HepG2 (cell line): ENCODE results near the gene TMCO4. TPM values are rescaled to one million over a fixed set of nuclear protein-coding genes. Genes with fewer than 3 reads are reported as not detected.

Experiments
- ATAC-seq: fragments of 200-7000 bp; cut with Tn5 transposase; 3 replicates; pipeline ENCODE4 v1.9.1; 2020; ENCODE audit warnings: mild to moderate bottlenecking, moderate library complexity
- BruUV-seq: library from RNA; stranded (reverse); fragments of 400-500 nt; replicated peaks from 2 replicates; lab custom pipeline; 2021; lab: Mats Ljungman, UMichigan
- CTCF ChIA-PET: fragments of 300-600 bp; formaldehyde crosslinking; extraction: SDS; loops from one replicate; lab custom pipeline; 2021; ENCODE audit warnings: low total read pairs, inconsistent platforms, low intra/inter-chr PET ratio; lab: Yijun Ruan, JAX
- POLR2A ChIA-PET: fragments of 350-600 bp; sonication (Branson Sonifier 250); formaldehyde crosslinking; loops from one replicate; lab custom pipeline; 2020; ENCODE audit warnings: antibody characterized with exemption, inconsistent platforms; lab: Yijun Ruan, JAX
- DNase-seq: peaks from one replicate; pipeline ENCODE4 v3.0.0-alpha.2; 2015; ENCODE audit warnings: low spot score
- FAIRE-seq: peaks from 3 replicates; lab custom pipeline; 2011; peaks lifted over from hg19 to GRCh38; lab: Jason Lieb, UNC
- H2AFZ ChIP-seq: one replicate; pipeline ENCODE4 v1.6.1; 2011; ENCODE audit warnings: low read length, inconsistent platforms
- H3K27ac ChIP-seq: fragments of 300-600 bp; 3 replicates; pipeline ENCODE4 v1.8.0; 2011; ENCODE audit warnings: mixed run types, mild to moderate bottlenecking, mixed read lengths, low read length, inconsistent platforms; ENCODE audit not compliant: insufficient read depth; ENCODE audit errors: extremely low read length
- H3K27me3 ChIP-seq, 2 experiments: fragments of 200-600 bp in 1 of 2; 2 replicates in 1 of 2; 3 replicates in 1 of 2; pipeline versions ENCODE4 v1.6.0 to v1.8.0; 2011; ENCODE audit warnings: low read length in 2 of 2, mild to moderate bottlenecking in 2 of 2, moderate library complexity in 2 of 2, inconsistent platforms in 1 of 2; ENCODE audit not compliant: insufficient read depth in 2 of 2, control insufficient read depth in 1 of 2
- H3K36me3 ChIP-seq, 2 experiments: fragments of 200-600 bp in 1 of 2; replicated peaks in 1 of 2; 2 replicates in 1 of 2; 3 replicates in 1 of 2; pipeline versions ENCODE4 v1.5.1 to v1.8.0; 2011; ENCODE audit warnings: low read length in 2 of 2, inconsistent platforms in 1 of 2; ENCODE audit not compliant: insufficient read depth in 2 of 2, control insufficient read depth in 1 of 2
- H3K4me1 ChIP-seq: 2 replicates; pipeline ENCODE4 v1.5.1; 2012; ENCODE audit warnings: low read length, inconsistent platforms; ENCODE audit not compliant: insufficient read depth
- H3K4me2 ChIP-seq: 2 replicates; pipeline ENCODE4 v1.6.0; 2011; ENCODE audit warnings: low read depth, low read length, inconsistent platforms
- H3K4me3 ChIP-seq, 3 experiments: fragments of 200-600 bp in 1 of 3; sonication (generic), shearing (Covaris generic) in 1 of 3; replicated peaks in 1 of 3; 2 replicates each; pipeline ENCODE4 v1.5.1; 2011 to 2016; ENCODE audit warnings: low read length in 3 of 3, inconsistent platforms in 2 of 3, low read depth in 2 of 3, mild to moderate bottlenecking in 2 of 3, control low read depth in 1 of 3, mixed read lengths in 1 of 3; ENCODE audit not compliant: insufficient read depth in 1 of 3
- H3K79me2 ChIP-seq: one replicate; pipeline ENCODE4 v1.6.1; 2011; ENCODE audit warnings: low read length, inconsistent platforms; ENCODE audit not compliant: insufficient read depth
- H3K9ac ChIP-seq: 2 replicates; pipeline ENCODE4 v1.6.0; 2011; ENCODE audit warnings: mild to moderate bottlenecking, low read depth, low read length, inconsistent platforms; ENCODE audit not compliant: insufficient read depth
- H3K9me3 ChIP-seq: 2 replicates; pipeline ENCODE4 v1.5.1; 2012; ENCODE audit warnings: mild to moderate bottlenecking, low read length
- H4K20me1 ChIP-seq: 2 replicates; pipeline ENCODE4 v1.6.0; 2011; ENCODE audit warnings: inconsistent platforms, mild to moderate bottlenecking, low read length, moderate library complexity; ENCODE audit not compliant: insufficient read depth
- ATF7-NPFF ChIP-seq: sonication (generic); formaldehyde crosslinking; IDR thresholded peaks from 2 replicates; pipeline ENCODE4 v1.8.1; 2023; ENCODE audit warnings: mild to moderate bottlenecking, low read depth, missing genetic modification reagents, moderate library complexity
- FOXP4 ChIP-seq: sonication (generic); formaldehyde crosslinking; IDR thresholded peaks from 2 replicates; pipeline ENCODE4 v1.4.0; 2020; ENCODE audit warnings: missing genetic modification reagents
- GATAD1 ChIP-seq: IDR thresholded peaks from 2 replicates; pipeline ENCODE4 v1.6.1; 2016; ENCODE audit warnings: missing genetic modification reagents, missing compliant biosample characterization
- HBP1 ChIP-seq: IDR thresholded peaks from 2 replicates; pipeline ENCODE4 v1.6.1; 2016; ENCODE audit warnings: low read depth, control low read depth
- HCFC1 ChIP-seq: fragments of 150-350 bp; IDR thresholded peaks from 2 replicates; pipeline ENCODE4 v1.6.1; 2014; ENCODE audit warnings: low read depth, low read length
- HMG20B ChIP-seq: conservative IDR thresholded peaks from 2 replicates; pipeline ENCODE4 v1.6.1; 2016; ENCODE audit warnings: missing genetic modification reagents, missing compliant biosample characterization
- MYC ChIP-seq: sonication (generic); formaldehyde crosslinking; IDR thresholded peaks from 2 replicates; pipeline ENCODE4 v1.9.0; 2021; ENCODE audit warnings: missing genetic modification reagents, borderline replicate concordance
- NFKB2 ChIP-seq: sonication (generic); formaldehyde crosslinking; IDR thresholded peaks from 2 replicates; pipeline ENCODE4 v1.4.0; 2020; ENCODE audit warnings: missing genetic modification reagents, borderline replicate concordance
- REXO4 ChIP-seq: sonication (generic); formaldehyde crosslinking; IDR thresholded peaks from 2 replicates; pipeline ENCODE4 v1.8.0; 2022; ENCODE audit warnings: missing genetic modification reagents, mild to moderate bottlenecking, borderline replicate concordance
- SMAD9 ChIP-seq: sonication (generic); formaldehyde crosslinking; IDR thresholded peaks from 2 replicates; pipeline ENCODE4 v1.5.1; 2020; ENCODE audit warnings: mild to moderate bottlenecking, missing genetic modification reagents
- TAF15 ChIP-seq: fragments of 200-400 bp; formaldehyde crosslinking; IDR thresholded peaks from one replicate; pipeline ENCODE4 v1.6.1; 2018; ENCODE audit warnings: mild to moderate bottlenecking, low read depth, low read length; ENCODE audit not compliant: poor library complexity, severe bottlenecking
- TGIF2 ChIP-seq: IDR thresholded peaks from 2 replicates; pipeline ENCODE4 v1.6.1; 2016; ENCODE audit warnings: control low read depth, missing compliant biosample characterization
- THAP7 ChIP-seq: sonication (generic); formaldehyde crosslinking; IDR thresholded peaks from 2 replicates; pipeline ENCODE4 v1.8.1; 2023; ENCODE audit warnings: mild to moderate bottlenecking, missing genetic modification reagents
- ZNF510 ChIP-seq: sonication (generic); formaldehyde crosslinking; IDR thresholded peaks from 2 replicates; pipeline ENCODE4 v1.4.0; 2020; ENCODE audit warnings: low read depth, mild to moderate bottlenecking, missing genetic modification reagents
- ZNF576 ChIP-seq: sonication (generic); formaldehyde crosslinking; IDR thresholded peaks from 2 replicates; pipeline ENCODE4 v1.4.0; 2020; ENCODE audit warnings: mild to moderate bottlenecking, missing genetic modification reagents
- ZNF816 ChIP-seq: sonication (generic); formaldehyde crosslinking; IDR thresholded peaks from 2 replicates; pipeline ENCODE4 v1.8.0; 2022; ENCODE audit warnings: missing genetic modification reagents, mild to moderate bottlenecking, borderline replicate concordance
- WGBS: methylation state at CpG from one replicate; pipeline ENCODE4 v1.1.6; 2017; ENCODE audit warnings: low lambda C conversion rate; 5-methylcytosine and 5-hydroxymethylcytosine counted together
- in situ Hi-C: cut with HindIII; loops from 2 replicates; pipeline ENCODE4 v1.10.0; 2017; ENCODE audit warnings: low pct_unique_long_range_greater_than_20kb; ENCODE audit not compliant: extremely low pct_ligation_motif_present
- intact Hi-C: fragments of 100-400 bp; cut with micrococcal nuclease; formaldehyde crosslinking; loops from one replicate; pipeline ENCODE4 v1.10.0; 2022; ENCODE audit not compliant: unreplicated experiment
- polyA plus RNA-seq, 8 experiments: library from polyadenylated mRNA; depleted of rRNA in 3 of 8; stranded (reverse) in 7 of 8; unstranded in 1 of 8; fragments of >200 nt; fragmentation: Illumina TruSeq in 4 of 8; extraction: Trizol in 4 of 8; gene quantifications; 2 replicates each; pipeline versions ENCODE4 v1.2.1 to v1.2.3, GENCODE V29; 2011 to 2016; ENCODE audit warnings: low read depth in 4 of 8, missing spikeins in 1 of 8, mixed read lengths in 1 of 8; ENCODE audit not compliant: insufficient read depth in 1 of 8
- total RNA-seq, 5 experiments: library from RNA; depleted of rRNA; stranded (reverse); fragments of >200 nt; fragmentation: Illumina TruSeq; extraction: Trizol; gene quantifications; 2 replicates each; pipeline ENCODE4 v1.2.3, GENCODE V29; 2016; ENCODE audit warnings: low read depth in 1 of 5
- TF ChIP-seq, protein P1 (sequence below): sonication (generic); formaldehyde crosslinking; IDR thresholded peaks from 2 replicates; pipeline ENCODE4 v1.5.0; 2020; ENCODE audit warnings: mild to moderate bottlenecking, missing genetic modification reagents
- TF ChIP-seq, protein P2 (sequence below): sonication (generic); formaldehyde crosslinking; IDR thresholded peaks from 2 replicates; pipeline ENCODE4 v1.5.0; 2020; ENCODE audit warnings: missing genetic modification reagents

The TMCO4 gene
- total and polyA plus RNA-seq, 2 of the 13 experiments (the other 11 are each of a cell fraction or from before 2014, with no cell fraction given), result 2.1 to 4.1 TPM

- intact Hi-C loops, result no loop called here
- DNase-seq (no peak), FAIRE-seq (no peak), ATAC-seq (no peak)
- H3K79me2 ChIP-seq, result no peaks in the 10 kb centered on the region
- ChIA-PET POLR2A (no interaction called here), CTCF (no interaction called here)
- no peaks in the 10 kb centered on the region for H4K20me1 ChIP-seq
- in situ Hi-C loops, result no loop called here
- H3K36me3 ChIP-seq, result no peaks in the 10 kb centered on the region
- H3K4me3 ChIP-seq, result no peak overlapping the region
- H2AFZ ChIP-seq, result no peak overlapping the region
- 83% methylated on average over 5 of the region's 5 CpGs for WGBS
- no peak overlapping the region for H3K27ac ChIP-seq
- H3K9ac ChIP-seq, result no peak overlapping the region
- no TSS peak for BruUV-seq
- H3K4me2 ChIP-seq, result no peak overlapping the region
- H3K4me1 ChIP-seq, result no peaks in the 10 kb centered on the region
- peaks cover 4% of the 10 kb centered on the region; the same call in 1 of the 2 replicates for H3K9me3 ChIP-seq
- no peaks in the 10 kb centered on the region for H3K27me3 ChIP-seq
- TF ChIP-seq SMAD9 (no peak), HBP1 (CRISPR knock-in tag) (no peak), GATAD1 (no peak), THAP7 (no peak), REXO4 (CRISPR knock-in tag) (no peak), HCFC1 (no peak), ZNF816 (CRISPR knock-in tag) (no peak), ZNF576 (CRISPR knock-in tag) (no peak), HMG20B (CRISPR knock-in tag) (no peak), FOXP4 (CRISPR knock-in tag) (no peak), ZNF510 (CRISPR knock-in tag) (no peak), TAF15 (no peak), NFKB2 (no peak), TGIF2 (CRISPR knock-in tag) (no peak), ATF7-NPFF (CRISPR knock-in tag) (no peak), MYC (CRISPR knock-in tag) (no peak)
- TF ChIP-seq, protein P1, sequence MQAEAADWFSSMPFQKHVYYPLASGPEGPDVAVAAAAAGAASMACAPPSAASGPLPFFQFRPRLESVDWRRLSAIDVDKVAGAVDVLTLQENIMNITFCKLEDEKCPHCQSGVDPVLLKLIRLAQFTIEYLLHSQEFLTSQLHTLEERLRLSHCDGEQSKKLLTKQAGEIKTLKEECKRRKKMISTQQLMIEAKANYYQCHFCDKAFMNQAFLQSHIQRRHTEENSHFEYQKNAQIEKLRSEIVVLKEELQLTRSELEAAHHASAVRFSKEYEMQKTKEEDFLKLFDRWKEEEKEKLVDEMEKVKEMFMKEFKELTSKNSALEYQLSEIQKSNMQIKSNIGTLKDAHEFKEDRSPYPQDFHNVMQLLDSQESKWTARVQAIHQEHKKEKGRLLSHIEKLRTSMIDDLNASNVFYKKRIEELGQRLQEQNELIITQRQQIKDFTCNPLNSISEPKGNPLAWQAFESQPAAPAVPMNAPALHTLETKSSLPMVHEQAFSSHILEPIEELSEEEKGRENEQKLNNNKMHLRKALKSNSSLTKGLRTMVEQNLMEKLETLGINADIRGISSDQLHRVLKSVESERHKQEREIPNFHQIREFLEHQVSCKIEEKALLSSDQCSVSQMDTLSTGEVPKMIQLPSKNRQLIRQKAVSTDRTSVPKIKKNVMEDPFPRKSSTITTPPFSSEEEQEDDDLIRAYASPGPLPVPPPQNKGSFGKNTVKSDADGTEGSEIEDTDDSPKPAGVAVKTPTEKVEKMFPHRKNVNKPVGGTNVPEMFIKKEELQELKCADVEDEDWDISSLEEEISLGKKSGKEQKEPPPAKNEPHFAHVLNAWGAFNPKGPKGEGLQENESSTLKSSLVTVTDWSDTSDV (CRISPR knock-in tag), result no peak
- TF ChIP-seq, protein P2, sequence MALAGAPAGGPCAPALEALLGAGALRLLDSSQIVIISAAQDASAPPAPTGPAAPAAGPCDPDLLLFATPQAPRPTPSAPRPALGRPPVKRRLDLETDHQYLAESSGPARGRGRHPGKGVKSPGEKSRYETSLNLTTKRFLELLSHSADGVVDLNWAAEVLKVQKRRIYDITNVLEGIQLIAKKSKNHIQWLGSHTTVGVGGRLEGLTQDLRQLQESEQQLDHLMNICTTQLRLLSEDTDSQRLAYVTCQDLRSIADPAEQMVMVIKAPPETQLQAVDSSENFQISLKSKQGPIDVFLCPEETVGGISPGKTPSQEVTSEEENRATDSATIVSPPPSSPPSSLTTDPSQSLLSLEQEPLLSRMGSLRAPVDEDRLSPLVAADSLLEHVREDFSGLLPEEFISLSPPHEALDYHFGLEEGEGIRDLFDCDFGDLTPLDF (CRISPR knock-in tag), result no peak
Observed at GRCh38 chr1:19733615-19734014, 66.1 kb downstream of the TMCO4 start.
